ENCODE results near the gene COL6A3.
A peak's percentile ranks its signal among the peaks of the same experiment; 100 is the strongest.

Gene COL6A3

DNA sequence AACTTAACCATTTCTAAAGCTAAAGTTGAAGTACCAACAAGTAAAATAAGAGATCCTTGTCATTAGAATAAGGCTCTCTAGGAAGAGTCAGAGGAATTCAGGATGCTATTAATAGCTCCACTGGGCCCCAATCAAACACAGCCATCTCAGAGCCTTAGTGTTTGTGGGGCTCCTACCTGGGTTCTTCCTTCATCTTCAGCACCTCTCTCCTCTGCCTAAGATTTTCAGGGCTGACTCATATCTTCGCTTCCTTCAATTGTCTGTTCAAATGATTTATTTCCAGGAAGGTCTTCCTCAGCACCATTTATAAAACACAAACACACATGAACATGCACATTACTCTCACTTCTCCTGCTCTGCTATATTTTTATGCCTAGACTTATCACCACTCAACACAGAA is 119.5 kb downstream of the COL6A3 start:
- DNase-seq: peak; percentile 67

DNA sequence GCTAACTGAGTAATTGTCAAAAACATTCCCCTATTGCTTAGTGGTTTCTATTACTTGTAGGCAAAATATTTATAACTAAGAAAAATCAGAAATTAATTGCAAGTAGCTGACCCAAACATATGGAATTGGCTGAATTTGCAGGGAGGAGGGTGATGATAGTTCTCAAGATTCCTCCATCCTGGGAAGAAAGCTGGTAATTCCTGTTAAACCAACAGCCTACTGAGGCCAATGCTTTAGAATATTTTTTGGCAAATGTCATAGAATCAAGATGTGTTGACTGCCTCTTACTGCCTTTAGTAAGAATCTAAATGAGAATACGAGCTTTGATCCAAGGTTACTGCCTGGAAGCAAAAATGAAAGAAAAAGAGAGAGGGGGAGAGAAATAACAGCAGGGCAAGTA is 120.0 kb downstream of the COL6A3 start:
- peak; percentile 92 for DNase-seq

DNA sequence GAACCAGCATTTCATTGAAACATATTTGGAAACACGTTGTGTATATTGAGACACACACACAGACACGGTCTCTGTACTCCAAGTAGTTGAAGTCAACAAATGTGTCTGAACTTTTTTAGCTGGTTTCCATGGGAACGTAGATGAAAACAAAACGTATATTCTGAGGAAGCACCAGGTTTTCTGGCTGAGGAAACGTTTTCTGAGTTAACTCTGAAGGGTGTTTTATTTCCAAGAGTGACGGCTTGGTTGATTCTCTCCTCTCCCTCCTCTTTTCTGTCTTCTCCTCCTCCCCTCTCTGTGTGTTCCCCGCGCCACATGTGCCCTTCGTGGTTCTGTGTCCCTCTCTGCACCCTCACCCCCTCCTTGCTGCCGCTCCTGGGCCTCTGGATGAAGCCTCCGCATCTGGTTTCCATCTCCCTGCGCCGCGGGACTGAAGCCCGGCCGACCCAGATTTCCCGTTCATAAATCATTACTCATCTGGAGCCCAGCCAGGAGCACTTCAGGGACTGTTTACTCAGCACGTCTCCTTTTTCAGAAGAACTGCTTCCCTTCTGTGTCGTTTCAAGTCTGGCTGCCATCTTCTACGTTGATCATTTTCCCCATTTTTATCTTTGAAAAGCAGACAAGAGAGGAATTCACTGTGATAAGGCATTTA is 122.7 kb downstream of the COL6A3 start:
- peak; percentile 100 for DNase-seq

DNA sequence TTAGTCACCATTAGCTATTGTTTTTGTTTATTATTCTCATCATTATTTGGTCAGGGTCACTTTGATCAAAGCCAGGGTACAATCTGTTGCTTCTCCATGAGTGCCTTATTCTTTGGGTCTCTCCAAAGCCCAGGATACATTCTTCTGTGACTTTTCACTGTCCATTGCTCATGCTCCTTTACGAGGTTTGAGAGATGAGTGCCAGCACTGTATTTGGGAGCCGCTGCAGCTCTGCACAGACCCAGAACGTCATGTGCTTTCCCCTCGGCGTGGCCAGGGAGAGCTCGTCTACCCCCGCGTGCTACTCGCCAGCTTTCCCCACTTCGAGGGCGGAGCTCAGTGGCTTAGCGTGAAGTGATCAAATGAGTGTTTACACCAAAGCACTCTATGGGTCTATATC is 123.7 kb downstream of the COL6A3 start:
- peak; percentile 84 for DNase-seq

DNA sequence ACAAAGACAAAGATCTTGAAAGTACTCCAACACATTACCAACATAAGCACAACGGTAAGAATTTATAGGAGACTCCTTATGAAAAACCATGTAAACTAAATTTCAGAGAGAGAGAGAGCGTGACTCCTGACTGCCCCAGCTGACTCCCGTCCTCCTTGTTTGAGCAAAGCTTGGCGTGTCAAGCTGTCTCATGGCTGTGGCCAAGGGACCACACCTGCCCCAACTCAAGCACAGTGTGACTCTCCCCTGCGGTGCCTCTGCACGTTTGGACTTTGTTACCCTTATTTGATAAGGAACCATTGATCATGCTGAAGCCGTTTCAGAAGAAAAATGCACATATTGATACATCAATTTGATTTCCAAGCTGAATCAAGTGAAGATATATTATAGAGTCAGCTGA is 124.8 kb downstream of the COL6A3 start:
- no peak for DNase-seq

DNA sequence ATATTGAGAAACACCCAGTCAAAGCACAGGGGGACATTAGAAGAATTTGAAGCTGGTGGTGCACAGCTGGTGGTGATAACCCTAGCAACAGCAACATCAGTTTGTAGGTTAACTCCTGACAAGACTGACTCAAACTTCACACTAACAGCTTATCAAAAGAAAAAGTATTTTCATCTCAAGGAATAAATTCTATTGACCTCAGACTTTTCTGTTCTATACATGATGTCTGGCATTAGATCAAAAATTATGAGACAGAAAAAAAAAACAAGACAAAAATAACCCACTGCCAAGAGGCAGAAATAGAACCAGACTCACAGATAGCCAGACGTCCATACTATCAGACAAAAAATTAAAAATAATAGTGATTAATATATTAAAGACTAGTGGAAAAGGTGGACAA is 126.1 kb downstream of the COL6A3 start:
- peak; percentile 55 for DNase-seq

DNA sequence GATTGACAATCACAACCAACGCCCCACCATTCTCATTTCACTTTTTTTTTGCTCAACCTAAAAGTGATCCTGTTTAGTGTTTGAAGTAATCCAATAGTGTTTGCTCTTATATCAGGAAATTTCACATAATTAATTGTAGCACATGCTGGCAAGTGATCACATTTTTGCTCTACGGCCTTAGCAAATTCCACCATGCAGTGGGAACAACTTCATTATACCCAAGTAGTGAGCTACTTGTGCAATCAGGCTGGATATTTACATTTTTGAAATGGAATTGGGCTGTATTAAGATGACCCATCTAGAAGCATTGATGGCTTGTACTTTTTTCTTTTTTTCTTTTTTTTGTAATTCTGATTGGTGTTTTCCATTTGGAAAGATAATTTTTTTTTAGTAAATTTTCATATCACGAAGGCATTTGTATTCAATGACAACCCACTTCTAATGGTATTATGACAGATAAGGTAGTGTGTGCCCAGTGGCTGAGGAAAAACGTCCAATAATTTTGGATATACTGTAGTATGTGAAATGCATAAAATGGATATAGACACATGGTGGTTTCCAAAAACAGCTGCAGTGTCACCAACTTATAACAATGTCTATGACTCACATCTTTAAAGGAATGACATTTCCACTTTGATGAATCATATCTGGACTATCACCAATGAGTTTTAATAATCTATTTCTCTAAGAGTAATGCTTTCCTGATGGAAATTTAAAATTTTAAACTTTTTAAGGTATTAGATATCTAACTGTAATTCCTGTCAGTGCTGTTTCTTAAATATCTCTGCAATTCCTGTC is 130.6 kb downstream of the COL6A3 start:
- DNase-seq: peak; percentile 85

DNA sequence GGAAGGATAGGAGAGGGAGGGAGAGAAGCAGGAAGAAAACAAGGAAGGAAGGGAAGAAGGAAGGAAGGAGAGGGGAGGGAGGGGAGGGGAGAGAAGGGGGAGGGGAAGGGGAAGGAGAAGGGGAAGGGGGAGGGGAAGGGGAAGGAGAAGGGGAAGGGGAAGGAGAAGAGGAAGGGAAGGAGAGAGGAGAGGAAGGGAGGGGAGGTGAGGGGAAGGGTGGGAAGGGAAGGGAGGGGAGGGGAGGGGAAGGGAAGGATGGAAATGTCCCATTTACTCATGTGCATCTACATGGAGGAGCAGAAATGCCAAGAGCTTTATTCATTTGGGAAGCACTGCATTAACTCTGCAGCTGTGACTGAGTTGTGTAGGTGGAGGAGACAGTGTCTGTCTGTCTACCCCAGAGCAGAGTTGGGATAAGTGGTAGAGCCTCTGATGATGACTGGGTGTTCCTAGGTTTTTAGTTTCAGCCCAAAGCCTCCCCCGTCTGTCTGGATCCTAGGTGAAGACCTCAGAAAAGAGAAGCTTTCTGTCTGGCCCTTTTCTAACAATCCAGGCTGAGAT is 131.3 kb downstream of the COL6A3 start:
- DNase-seq: peak; percentile 89

DNA sequence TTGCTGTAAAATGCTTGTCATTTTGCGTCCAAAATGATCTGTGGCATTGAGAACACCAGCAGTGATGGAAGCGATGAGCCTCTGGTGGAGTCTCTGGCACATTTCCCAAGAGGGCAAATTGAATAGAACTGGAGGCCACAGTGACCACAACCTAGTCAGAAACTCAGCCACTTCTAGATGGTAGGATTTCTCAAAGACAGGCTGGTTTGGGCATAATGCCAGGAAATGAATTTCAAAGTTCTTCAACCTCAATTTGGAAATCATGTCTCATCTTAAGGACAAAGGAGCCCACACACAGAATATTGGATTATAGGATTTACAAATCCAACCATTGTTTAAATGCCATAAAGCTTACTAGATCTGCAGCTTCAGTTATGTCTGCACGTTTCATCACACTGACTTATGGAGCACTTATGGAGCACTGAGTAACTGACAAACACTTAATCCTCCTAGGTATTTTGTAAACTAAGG is 132.1 kb downstream of the COL6A3 start:
- DNase-seq: peak; percentile 99

DNA sequence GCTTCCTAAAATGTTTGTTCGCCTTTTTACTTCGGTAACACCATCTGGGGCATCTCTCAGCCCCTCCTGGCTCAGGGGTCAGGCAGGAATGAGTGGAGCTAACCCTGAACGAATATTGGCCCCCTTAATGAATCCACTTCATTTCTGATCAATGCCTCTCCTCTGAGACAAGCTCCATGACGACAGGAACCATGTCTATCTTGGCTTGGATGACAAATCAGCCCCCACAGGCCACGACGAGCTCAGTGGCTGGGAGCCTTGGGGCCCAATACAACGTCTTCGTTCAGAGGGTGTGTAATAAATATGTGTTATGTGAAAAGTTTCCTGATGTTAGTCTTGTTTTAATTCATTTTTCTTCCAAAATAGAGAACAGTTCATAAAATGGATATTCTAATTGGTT is 133.0 kb downstream of the COL6A3 start:
- DNase-seq: peak; percentile 66

DNA sequence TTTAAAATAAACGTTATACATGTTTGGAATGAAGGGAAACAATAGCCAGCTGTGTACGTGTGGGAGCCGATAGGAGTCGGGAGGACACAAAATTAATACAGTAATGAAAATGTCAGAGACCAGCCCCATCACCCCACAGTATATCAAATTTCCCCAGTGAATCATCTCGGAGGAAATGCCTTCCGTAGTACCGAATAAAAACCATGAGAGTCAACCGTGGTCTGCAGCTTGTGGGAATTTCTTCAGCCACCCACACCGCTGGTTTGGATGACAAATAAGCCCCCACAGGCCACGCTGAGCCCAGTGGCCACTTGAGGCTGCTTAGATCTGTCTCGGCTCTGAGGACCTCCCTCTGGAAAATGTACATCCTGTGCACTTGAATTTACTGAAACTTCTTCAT is 133.7 kb downstream of the COL6A3 start:
- peak; percentile 100 for DNase-seq

DNA sequence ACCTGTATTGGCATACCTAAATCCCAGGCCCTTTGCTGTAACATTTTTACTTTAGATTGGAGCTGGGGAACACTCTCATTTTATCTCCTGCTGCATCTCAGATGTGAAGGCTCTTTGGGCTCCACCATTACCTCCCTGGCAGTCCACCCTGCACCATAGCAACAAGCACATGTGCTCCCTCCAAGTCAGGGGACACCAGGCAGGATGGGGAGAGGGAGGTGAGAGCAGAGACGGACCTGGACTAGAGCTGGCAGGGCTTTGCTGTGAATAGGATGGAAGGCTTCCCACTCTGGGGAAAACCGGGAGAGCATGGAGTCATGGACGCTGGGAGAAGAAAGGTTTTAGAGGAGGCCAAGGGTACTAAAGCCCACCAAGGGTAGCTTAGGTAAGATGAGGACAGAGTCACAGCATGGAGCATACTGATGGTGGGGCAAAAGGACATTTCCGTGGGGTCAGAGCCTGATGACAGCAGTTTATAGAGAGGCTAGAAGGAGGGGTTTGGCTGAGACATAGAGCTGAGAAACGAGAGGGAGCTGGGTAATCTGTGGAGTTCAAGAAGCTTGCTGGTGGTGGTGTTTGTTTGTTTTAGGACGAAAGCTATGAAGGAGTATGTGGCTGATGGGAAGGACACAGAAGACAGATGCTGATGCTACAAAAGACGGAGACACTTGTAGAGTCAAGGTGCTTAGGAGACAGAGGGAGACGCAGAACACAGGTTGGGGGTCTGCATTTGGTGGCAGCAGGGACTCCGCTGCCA is 134.8 kb downstream of the COL6A3 start:
- DNase-seq: peak; percentile 39

DNA sequence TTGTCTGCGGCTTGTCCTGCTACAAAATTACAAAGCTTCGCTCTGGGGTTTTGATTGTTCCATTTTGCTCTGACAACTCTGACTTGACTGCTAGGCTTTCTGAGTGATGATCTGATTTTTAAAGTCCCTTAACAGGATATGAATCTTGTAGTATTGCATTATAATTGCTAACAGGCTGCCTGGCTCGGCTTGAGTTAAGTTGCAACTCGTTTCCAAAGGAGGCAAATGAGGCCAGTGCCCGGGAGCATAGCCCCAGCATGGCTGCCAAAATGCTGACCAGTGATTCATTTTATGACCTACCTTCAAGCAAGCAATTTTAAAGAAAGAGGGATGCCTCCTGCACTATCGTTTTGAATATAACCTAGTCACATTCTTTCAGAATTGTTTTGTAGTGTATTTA is 135.4 kb downstream of the COL6A3 start:
- peak; percentile 92 for DNase-seq

DNA sequence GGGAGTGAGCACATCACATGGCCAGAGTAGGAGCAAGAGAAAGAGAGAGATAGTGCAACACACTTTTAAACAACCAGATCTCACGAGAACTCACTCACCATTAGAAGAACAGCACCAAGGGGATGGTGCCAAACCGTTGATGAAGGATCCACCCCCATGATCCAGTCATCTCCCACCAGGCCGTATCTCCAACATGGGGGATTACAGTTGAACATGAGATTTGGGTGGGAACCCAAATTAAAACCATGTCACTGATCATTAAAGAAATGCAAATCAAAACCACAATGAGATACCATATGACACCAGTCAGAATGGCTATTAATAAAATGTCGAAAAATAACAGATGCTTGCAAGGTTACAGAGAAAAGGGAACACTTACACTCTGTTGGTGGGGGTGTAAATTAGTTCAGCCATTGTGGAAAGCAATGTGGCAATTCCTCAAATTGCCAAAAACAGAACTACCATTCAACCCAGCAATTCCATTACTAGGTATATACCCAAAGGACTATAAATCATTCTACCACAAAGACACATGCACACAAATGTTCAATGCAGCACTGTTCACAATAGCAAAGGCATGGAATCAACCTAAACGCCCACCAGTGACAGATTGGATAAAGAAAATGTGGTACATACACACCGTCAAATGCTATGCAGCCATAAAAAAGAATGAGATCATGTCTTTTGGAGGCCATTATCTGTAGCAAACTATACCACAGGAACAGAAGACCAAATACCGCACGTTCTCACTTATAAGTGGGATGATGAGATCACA is 137.1 kb downstream of the COL6A3 start:
- peak; percentile 81 for DNase-seq
